Loucy (cell line): ENCODE results near the gene TSPAN9.

ENCODE experiments used
- H2AFZ ChIP-seq: fragments of 200-600 bp; sonication (generic); 2 replicates; pipeline ENCODE4 v1.6.0; 2016; ENCODE audit warnings: antibody characterized with exemption, mild to moderate bottlenecking, low read length, moderate library complexity
- H3F3A ChIP-seq: fragments of 200-600 bp; 2 replicates; pipeline ENCODE4 v1.6.0; 2016; ENCODE audit warnings: antibody characterized with exemption, low read depth, mild to moderate bottlenecking
- H3K27me3 ChIP-seq: fragments of 200-600 bp; sonication (generic); 2 replicates; pipeline ENCODE4 v1.6.1; 2014; ENCODE audit warnings: low read length, mild to moderate bottlenecking; ENCODE audit not compliant: insufficient read depth, poor library complexity, severe bottlenecking
- H3K36me3 ChIP-seq: fragments of 200-600 bp; sonication (generic); 2 replicates; pipeline ENCODE4 v1.6.1; 2016; ENCODE audit warnings: low read length; ENCODE audit not compliant: insufficient read depth
- H3K4me1 ChIP-seq: fragments of 200-600 bp; sonication (generic); 2 replicates; pipeline ENCODE4 v1.5.1; 2014; ENCODE audit warnings: low read length, mild to moderate bottlenecking; ENCODE audit not compliant: insufficient read depth, poor library complexity, severe bottlenecking
- H3K4me2 ChIP-seq: fragments of 200-600 bp; sonication (generic); 2 replicates; pipeline ENCODE4 v1.6.0; 2014; ENCODE audit warnings: antibody characterized with exemption, low read length, low read depth, mild to moderate bottlenecking; ENCODE audit not compliant: poor library complexity, severe bottlenecking
- H3K4me3 ChIP-seq: fragments of 200-600 bp; sonication (generic); 2 replicates; pipeline ENCODE4 v1.5.1; 2014; ENCODE audit warnings: low read length, mild to moderate bottlenecking, mixed read lengths; ENCODE audit not compliant: poor library complexity, severe bottlenecking
- H3K79me2 ChIP-seq: fragments of 200-600 bp; sonication (generic); 2 replicates; pipeline ENCODE4 v1.6.1; 2014; ENCODE audit warnings: low read length; ENCODE audit not compliant: insufficient read depth
- H3K9ac ChIP-seq: fragments of 200-600 bp; sonication (generic); 2 replicates; pipeline ENCODE4 v1.6.0; 2014; ENCODE audit warnings: mild to moderate bottlenecking, low read depth, low read length, moderate library complexity; ENCODE audit not compliant: poor library complexity, severe bottlenecking
- H3K9me2 ChIP-seq: fragments of 200-600 bp; sonication (generic); replicated peaks from 2 replicates; pipeline ENCODE4 v1.6.1; 2016; ENCODE audit warnings: low read depth, low read length, mixed read lengths
- H3K9me3 ChIP-seq: fragments of 200-600 bp; sonication (generic); 2 replicates; pipeline ENCODE4 v1.6.1; 2014; ENCODE audit warnings: mild to moderate bottlenecking, antibody characterized with exemption, low read length, low read depth; ENCODE audit not compliant: insufficient read depth
- H4K20me1 ChIP-seq: fragments of 200-600 bp; sonication (generic); 2 replicates; pipeline ENCODE4 v1.6.0; 2014; ENCODE audit warnings: antibody characterized with exemption, low read length, mild to moderate bottlenecking; ENCODE audit not compliant: insufficient read depth, poor library complexity, severe bottlenecking
- EZH2phosphoT487 ChIP-seq: fragments of 200-600 bp; IDR thresholded peaks from 2 replicates; pipeline ENCODE4 v1.6.1; 2018; ENCODE audit warnings: antibody characterized with exemption, mild to moderate bottlenecking, moderate library complexity, borderline replicate concordance
- TF ChIP-seq, protein P1 (sequence below): fragments of 200-600 bp; sonication (generic); conservative IDR thresholded peaks from 2 replicates; pipeline ENCODE4 v1.5.1; 2014; ENCODE audit warnings: mild to moderate bottlenecking, antibody characterized with exemption, low read length

TSPAN9 gene

GRCh38 chr12:3242199-3242863 lies 165.2 kb downstream of the TSPAN9 start:
- TF ChIP-seq EZH2phosphoT487: no peak
- TF ChIP-seq, protein P1, sequence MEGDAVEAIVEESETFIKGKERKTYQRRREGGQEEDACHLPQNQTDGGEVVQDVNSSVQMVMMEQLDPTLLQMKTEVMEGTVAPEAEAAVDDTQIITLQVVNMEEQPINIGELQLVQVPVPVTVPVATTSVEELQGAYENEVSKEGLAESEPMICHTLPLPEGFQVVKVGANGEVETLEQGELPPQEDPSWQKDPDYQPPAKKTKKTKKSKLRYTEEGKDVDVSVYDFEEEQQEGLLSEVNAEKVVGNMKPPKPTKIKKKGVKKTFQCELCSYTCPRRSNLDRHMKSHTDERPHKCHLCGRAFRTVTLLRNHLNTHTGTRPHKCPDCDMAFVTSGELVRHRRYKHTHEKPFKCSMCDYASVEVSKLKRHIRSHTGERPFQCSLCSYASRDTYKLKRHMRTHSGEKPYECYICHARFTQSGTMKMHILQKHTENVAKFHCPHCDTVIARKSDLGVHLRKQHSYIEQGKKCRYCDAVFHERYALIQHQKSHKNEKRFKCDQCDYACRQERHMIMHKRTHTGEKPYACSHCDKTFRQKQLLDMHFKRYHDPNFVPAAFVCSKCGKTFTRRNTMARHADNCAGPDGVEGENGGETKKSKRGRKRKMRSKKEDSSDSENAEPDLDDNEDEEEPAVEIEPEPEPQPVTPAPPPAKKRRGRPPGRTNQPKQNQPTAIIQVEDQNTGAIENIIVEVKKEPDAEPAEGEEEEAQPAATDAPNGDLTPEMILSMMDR: no peak
- Histone ChIP-seq H3K9me3 (no peaks in the 10 kb centered on the region), H3K9me2 (no peaks in the 10 kb centered on the region), H3K9ac (no peak overlapping the region), H3K4me3 (no peak overlapping the region), H3K79me2 (no peaks in the 10 kb centered on the region), H3K4me1 (no peaks in the 10 kb centered on the region), H3F3A (no peaks in the 10 kb centered on the region), H3K36me3 (no peaks in the 10 kb centered on the region), H4K20me1 (no peaks in the 10 kb centered on the region), H2AFZ (no peak overlapping the region), H3K27me3 (no peaks in the 10 kb centered on the region), H3K4me2 (no peak overlapping the region)

DNA sequence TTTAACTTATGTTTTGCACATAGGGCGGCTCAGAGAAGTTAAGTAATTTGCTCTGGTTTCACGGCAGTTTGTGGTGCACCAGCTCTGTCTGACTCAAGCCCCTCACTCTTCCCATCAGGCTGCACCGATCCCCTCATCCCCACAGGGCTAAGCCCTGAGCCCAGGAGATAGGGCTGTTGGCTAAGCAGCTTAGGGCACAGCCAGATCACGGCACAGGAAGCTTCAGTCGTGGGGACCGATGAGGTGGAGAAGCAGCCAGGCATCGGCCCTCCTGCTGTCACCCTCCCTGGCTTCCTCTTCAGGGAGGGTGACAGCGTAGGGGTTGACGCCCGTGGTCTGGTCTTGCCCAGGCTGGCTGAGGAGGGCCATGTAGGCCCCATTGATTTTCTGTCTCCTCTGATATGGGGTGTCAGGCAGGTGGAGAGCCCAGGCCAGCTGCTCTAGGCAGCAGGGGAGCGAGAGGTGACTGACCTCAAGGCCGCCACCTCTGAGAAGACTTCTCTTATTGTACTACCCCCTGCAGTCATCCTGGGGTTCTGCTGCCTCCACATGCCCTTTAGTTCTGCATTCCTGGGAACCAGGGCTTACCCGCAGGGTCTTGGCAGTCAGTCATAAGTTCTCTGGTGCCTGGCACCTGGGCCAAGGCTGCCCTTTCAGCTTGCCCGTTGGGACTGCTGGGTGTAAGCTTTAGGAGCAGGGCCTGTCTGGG lies 166.4 kb downstream of the TSPAN9 start:
- no peaks in the 10 kb centered on the region for H3F3A ChIP-seq
- no peaks in the 10 kb centered on the region for H3K79me2 ChIP-seq
- no peaks in the 10 kb centered on the region for H3K4me1 ChIP-seq
- no peaks in the 10 kb centered on the region for H3K9me3 ChIP-seq
- H3K9me2 ChIP-seq: no peaks in the 10 kb centered on the region
- no peaks in the 10 kb centered on the region for H3K36me3 ChIP-seq
- H4K20me1 ChIP-seq: no peaks in the 10 kb centered on the region
- no peaks in the 10 kb centered on the region for H3K27me3 ChIP-seq
- no peak overlapping the region for H3K4me2 ChIP-seq
- H3K4me3 ChIP-seq: no peak overlapping the region
- no peak for TF ChIP-seq EZH2phosphoT487
- TF ChIP-seq, protein P1: no peak
- no peak overlapping the region for H3K9ac ChIP-seq
- H2AFZ ChIP-seq: no peak overlapping the region

DNA sequence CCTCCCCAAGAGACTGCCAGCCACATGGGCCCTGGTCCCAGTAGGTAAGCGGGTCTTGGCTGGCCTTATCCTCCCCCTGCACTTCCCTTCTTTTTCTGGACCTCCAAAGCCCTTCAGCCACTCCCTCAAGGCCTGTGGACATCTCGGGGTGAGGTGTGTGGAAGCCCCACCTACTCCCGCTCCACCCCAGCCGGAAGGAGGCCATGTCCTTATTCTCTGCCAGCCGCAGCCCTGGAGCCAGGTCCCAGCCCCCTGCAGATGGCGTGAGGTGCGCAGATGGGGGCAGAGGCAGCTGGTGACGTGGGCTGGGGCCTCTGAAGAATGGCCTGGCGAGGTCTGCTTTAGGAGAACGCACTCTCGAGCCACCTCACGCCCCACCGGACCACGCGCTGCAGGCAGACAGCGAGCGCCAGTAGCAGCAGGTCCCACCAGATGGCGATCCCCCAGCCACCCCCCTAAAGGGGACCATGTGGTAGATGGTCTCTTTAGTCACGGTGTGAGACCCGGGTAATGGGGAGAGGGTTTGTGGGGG lies 167.1 kb downstream of the TSPAN9 start:
- H3K36me3 ChIP-seq: no peaks in the 10 kb centered on the region
- no peak overlapping the region for H3K4me2 ChIP-seq
- no peaks in the 10 kb centered on the region for H3K27me3 ChIP-seq
- H3K4me3 ChIP-seq: no peak overlapping the region
- H3F3A ChIP-seq: no peaks in the 10 kb centered on the region
- no peak overlapping the region for H2AFZ ChIP-seq
- H3K4me1 ChIP-seq: peaks cover 5% of the 10 kb centered on the region
- no peaks in the 10 kb centered on the region for H3K9me3 ChIP-seq
- no peaks in the 10 kb centered on the region for H4K20me1 ChIP-seq
- H3K9ac ChIP-seq: no peak overlapping the region
- TF ChIP-seq, protein P1: no peak
- TF ChIP-seq EZH2phosphoT487: no peak
- no peaks in the 10 kb centered on the region for H3K9me2 ChIP-seq
- no peaks in the 10 kb centered on the region for H3K79me2 ChIP-seq
